Measurements from ENCODE around the gene ADAMTSL3.

ADAMTSL3 gene

GRCh38 chr15:83776986-83777385, 123.1 kb downstream of the ADAMTSL3 start:
- H3K79me2 ChIP-seq (ENCODE audit: control insufficient read depth, low read length), result no peaks in the 10 kb centered on the region
- H3K4me3 ChIP-seq (ENCODE audit: low read length), result no peak overlapping the region
- H3F3A ChIP-seq (ENCODE audit: control insufficient read depth, insufficient read depth), result no peaks in the 10 kb centered on the region
- H3K4me2 ChIP-seq (ENCODE audit: low read length), result no peak overlapping the region
- H3K27ac ChIP-seq (ENCODE audit: low read depth, low read length), result no peak overlapping the region
- H3K36me3 ChIP-seq (ENCODE audit: control insufficient read depth, low read length), result no peaks in the 10 kb centered on the region
- H3K9me2 ChIP-seq (replicated peaks; ENCODE audit: control insufficient read depth, low read length), result no peaks in the 10 kb centered on the region
- no peak for TF ChIP-seq CTCF (IDR thresholded peaks at IDR 0.05; ENCODE audit: low read depth, low read length, poor library complexity, severe bottlenecking)
- no peak for TF ChIP-seq EZH2phosphoT487 (IDR thresholded peaks at IDR 0.05; ENCODE audit: borderline replicate concordance, low read length)
- H4K20me1 ChIP-seq (ENCODE audit: control insufficient read depth, insufficient read depth, low read depth, low read length), result no peaks in the 10 kb centered on the region
- H3K27me3 ChIP-seq (ENCODE audit: control insufficient read depth, low read length), result no peaks in the 10 kb centered on the region
- H3K4me1 ChIP-seq (ENCODE audit: control insufficient read depth, low read length), result no peaks in the 10 kb centered on the region
- no peaks in the 10 kb centered on the region for H3K9me3 ChIP-seq (ENCODE audit: control insufficient read depth, insufficient read depth, low read length)

GRCh38 chr15:83783227-83783626, 129.3 kb downstream of the ADAMTSL3 start:
- TF ChIP-seq CTCF (IDR thresholded peaks at IDR 0.05; ENCODE audit: low read depth, low read length, poor library complexity, severe bottlenecking) (no peak), EZH2phosphoT487 (IDR thresholded peaks at IDR 0.05; ENCODE audit: borderline replicate concordance, low read length) (no peak)
- H3K9me3 ChIP-seq (ENCODE audit: control insufficient read depth, insufficient read depth, low read length), result no peaks in the 10 kb centered on the region

DNA sequence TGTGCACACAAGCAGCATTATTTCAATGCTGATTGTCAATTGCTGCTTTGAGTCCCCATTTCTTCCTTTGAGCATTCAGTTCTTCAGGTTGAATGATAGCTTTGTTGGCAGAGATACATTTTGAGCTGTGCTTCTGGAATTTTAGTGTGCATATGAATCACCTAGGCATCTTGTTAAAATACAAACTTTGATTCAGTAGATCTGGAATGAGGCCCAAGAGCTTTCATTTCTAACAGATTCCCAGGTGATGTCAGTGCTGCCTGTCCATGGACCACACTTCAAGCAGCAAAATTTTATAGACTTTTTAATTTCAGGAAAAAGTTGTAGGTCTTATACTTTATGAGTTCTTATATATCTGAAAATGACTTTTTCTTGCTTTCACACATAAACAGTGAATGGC, 131.1 kb downstream of the ADAMTSL3 start:
- Histone ChIP-seq H3K27me3 (ENCODE audit: control insufficient read depth, low read length) (no peaks in the 10 kb centered on the region), H3K27ac (ENCODE audit: low read depth, low read length) (no peak overlapping the region), H3K4me3 (ENCODE audit: low read length) (no peak overlapping the region), H3K4me1 (ENCODE audit: control insufficient read depth, low read length) (no peaks in the 10 kb centered on the region), H3K9me3 (ENCODE audit: control insufficient read depth, insufficient read depth, low read length) (no peaks in the 10 kb centered on the region), H3K79me2 (ENCODE audit: control insufficient read depth, low read length) (no peaks in the 10 kb centered on the region), H4K20me1 (ENCODE audit: control insufficient read depth, insufficient read depth, low read depth, low read length) (no peaks in the 10 kb centered on the region), H3K4me2 (ENCODE audit: low read length) (no peak overlapping the region), H3F3A (ENCODE audit: control insufficient read depth, insufficient read depth) (no peaks in the 10 kb centered on the region), H3K36me3 (ENCODE audit: control insufficient read depth, low read length) (no peaks in the 10 kb centered on the region), H3K9me2 (replicated peaks; ENCODE audit: control insufficient read depth, low read length) (no peaks in the 10 kb centered on the region)
- no peak for TF ChIP-seq CTCF (IDR thresholded peaks at IDR 0.05; ENCODE audit: low read depth, low read length, poor library complexity, severe bottlenecking)
- no peak for TF ChIP-seq EZH2phosphoT487 (IDR thresholded peaks at IDR 0.05; ENCODE audit: borderline replicate concordance, low read length)

More at GRCh38 chr15:83783227-83783626, 129.3 kb downstream of the ADAMTSL3 start:
- Histone ChIP-seq H3F3A (ENCODE audit: control insufficient read depth, insufficient read depth) (no peaks in the 10 kb centered on the region), H3K4me1 (ENCODE audit: control insufficient read depth, low read length) (no peaks in the 10 kb centered on the region), H4K20me1 (ENCODE audit: control insufficient read depth, insufficient read depth, low read depth, low read length) (no peaks in the 10 kb centered on the region), H3K36me3 (ENCODE audit: control insufficient read depth, low read length) (no peaks in the 10 kb centered on the region), H3K4me2 (ENCODE audit: low read length) (no peak overlapping the region), H3K27me3 (ENCODE audit: control insufficient read depth, low read length) (no peaks in the 10 kb centered on the region), H3K9me2 (replicated peaks; ENCODE audit: control insufficient read depth, low read length) (no peaks in the 10 kb centered on the region), H3K27ac (ENCODE audit: low read depth, low read length) (no peak overlapping the region), H3K79me2 (ENCODE audit: control insufficient read depth, low read length) (no peaks in the 10 kb centered on the region), H3K4me3 (ENCODE audit: low read length) (no peak overlapping the region)

GRCh38 chr15:83786336-83786735, 132.4 kb downstream of the ADAMTSL3 start:
- H3K4me3 ChIP-seq (ENCODE audit: low read length), result no peak overlapping the region
- no peaks in the 10 kb centered on the region for H4K20me1 ChIP-seq (ENCODE audit: control insufficient read depth, insufficient read depth, low read depth, low read length)
- no peak overlapping the region for H3K27ac ChIP-seq (ENCODE audit: low read depth, low read length)
- no peaks in the 10 kb centered on the region for H3K9me2 ChIP-seq (replicated peaks; ENCODE audit: control insufficient read depth, low read length)
- no peak overlapping the region for H3K4me2 ChIP-seq (ENCODE audit: low read length)
- H3K36me3 ChIP-seq (ENCODE audit: control insufficient read depth, low read length), result no peaks in the 10 kb centered on the region
- TF ChIP-seq CTCF (IDR thresholded peaks at IDR 0.05; ENCODE audit: low read depth, low read length, poor library complexity, severe bottlenecking), result no peak
- H3K9me3 ChIP-seq (ENCODE audit: control insufficient read depth, insufficient read depth, low read length), result no peaks in the 10 kb centered on the region
- no peaks in the 10 kb centered on the region for H3F3A ChIP-seq (ENCODE audit: control insufficient read depth, insufficient read depth)
- no peaks in the 10 kb centered on the region for H3K4me1 ChIP-seq (ENCODE audit: control insufficient read depth, low read length)
- H3K79me2 ChIP-seq (ENCODE audit: control insufficient read depth, low read length), result no peaks in the 10 kb centered on the region
- H3K27me3 ChIP-seq (ENCODE audit: control insufficient read depth, low read length), result no peaks in the 10 kb centered on the region
